MM.1S (cell line): ENCODE data around the gene HMGCS1.

Experiments used
- EZH2 ChIP-seq: fragments of 300-600 bp; sonication (generic); optimal IDR thresholded peaks from 2 replicates; pipeline ENCODE3; 2017; ENCODE audit warnings: low read depth, mild to moderate bottlenecking, antibody characterized with exemption, low read length, mixed read lengths
- EZH2phosphoT487 ChIP-seq: fragments of 300-600 bp; sonication (generic); IDR thresholded peaks from 2 replicates; pipeline ENCODE4 v1.6.1; 2018; ENCODE audit warnings: antibody characterized with exemption, low read length

DNA sequence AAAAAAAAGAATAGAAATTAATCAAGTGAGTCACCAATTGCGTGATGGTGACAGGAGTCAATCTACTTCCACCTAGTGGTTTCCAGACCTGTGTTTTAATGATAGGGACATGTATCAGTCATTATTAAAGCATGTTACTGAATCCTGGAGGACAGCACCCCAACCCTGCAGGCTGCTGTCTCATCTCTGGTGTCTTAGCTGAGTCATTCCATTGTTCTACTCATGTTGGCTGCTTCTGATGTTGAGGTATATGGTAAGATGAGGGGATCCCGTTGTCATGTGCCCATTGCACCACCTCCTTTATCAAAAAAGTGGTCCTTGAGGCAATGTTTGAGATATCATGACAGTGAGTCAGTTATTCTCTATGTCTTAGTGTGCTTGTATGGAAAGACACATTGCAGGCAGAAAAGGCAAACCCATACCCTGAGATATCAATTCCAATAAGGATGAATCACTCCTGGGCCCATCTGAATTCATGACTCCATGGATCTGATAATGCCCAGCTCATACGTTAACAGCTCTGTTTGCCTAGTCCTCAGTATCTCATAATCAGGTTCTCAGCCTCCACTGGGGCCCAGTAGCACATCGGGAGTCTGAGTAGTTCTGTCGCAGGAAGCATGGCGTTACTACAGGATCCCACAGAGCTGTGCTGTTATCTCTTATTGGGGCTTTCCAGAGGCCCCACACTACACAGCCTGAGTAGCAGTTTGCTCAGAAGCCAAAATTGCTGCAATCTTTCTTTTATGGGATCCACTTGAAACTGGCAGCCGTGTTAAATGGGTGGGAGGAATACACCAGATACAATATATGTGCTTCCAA, 31.2 kb downstream of the HMGCS1 start:
- no peak for TF ChIP-seq EZH2phosphoT487
- TF ChIP-seq EZH2: no peak
